ENCODE results near the gene FOXI1.

- TF ChIP-seq CTCF (conservative IDR thresholded peaks at IDR 0.05; ENCODE audit: low read length) (no peak), EZH2phosphoT487 (IDR thresholded peaks at IDR 0.05; ENCODE audit: borderline replicate concordance) (no peak)
Measured at GRCh38 chr5:170075696-170076095, 30.0 kb upstream of the FOXI1 start.
